Osteoblast (primary cell): ENCODE results near the gene HLA-DRB5. TPM values are rescaled to one million over a fixed set of nuclear protein-coding genes. Genes with fewer than 3 reads are reported as not detected.

ENCODE experiments used
- DNase-seq: peaks from one replicate; pipeline ENCODE4 v3.0.0; 2011; ENCODE audit warnings: low spot score, mixed read lengths; ENCODE audit not compliant: insufficient read length; ENCODE audit errors: missing footprints
- H2AFZ ChIP-seq: 2 replicates; pipeline ENCODE4 v1.6.0; 2011; ENCODE audit warnings: mild to moderate bottlenecking, low read length
- H3K27ac ChIP-seq: 2 replicates; pipeline ENCODE4 v1.5.1; 2011; ENCODE audit warnings: mild to moderate bottlenecking, low read depth, low read length, moderate library complexity
- H3K27me3 ChIP-seq: 2 replicates; pipeline ENCODE4 v1.6.0; 2012; ENCODE audit warnings: mild to moderate bottlenecking, control low read depth, inconsistent platforms, low read length, moderate library complexity; ENCODE audit not compliant: insufficient read depth
- H3K36me3 ChIP-seq: 2 replicates; pipeline ENCODE4 v1.5.1; 2011; ENCODE audit warnings: mild to moderate bottlenecking, low read length, control low read depth, moderate library complexity; ENCODE audit not compliant: insufficient read depth
- H3K4me1 ChIP-seq: 2 replicates; pipeline ENCODE4 v1.5.1; 2011; ENCODE audit warnings: mild to moderate bottlenecking, low read length, control low read depth, moderate library complexity; ENCODE audit not compliant: insufficient read depth
- H3K4me2 ChIP-seq: 2 replicates; pipeline ENCODE4 v1.6.0; 2011; ENCODE audit warnings: mild to moderate bottlenecking, low read length; ENCODE audit not compliant: insufficient read depth
- H3K4me3 ChIP-seq: fragments of 200-600 bp; sonication (generic); 3 replicates; pipeline ENCODE4 v1.5.1; 2012; ENCODE audit warnings: mild to moderate bottlenecking, low read length, inconsistent platforms; ENCODE audit not compliant: insufficient read depth
- H3K79me2 ChIP-seq: 2 replicates; pipeline ENCODE4 v1.6.0; 2012; ENCODE audit warnings: mild to moderate bottlenecking, low read length, control low read depth, inconsistent platforms; ENCODE audit not compliant: insufficient read depth
- H3K9me3 ChIP-seq: 2 replicates; pipeline ENCODE4 v1.5.1; 2011; ENCODE audit warnings: low read depth, low read length, control low read depth
- H4K20me1 ChIP-seq: 2 replicates; pipeline ENCODE4 v1.6.0; 2012; ENCODE audit warnings: mild to moderate bottlenecking, low read length, control low read depth; ENCODE audit not compliant: insufficient read depth
- total RNA-seq: library from RNA; depleted of rRNA; stranded (reverse); fragments of >200 nt; gene quantifications from 2 replicates; pipeline ENCODE4 v1.2.3, GENCODE V29; 2012
- TF ChIP-seq, protein P1 (sequence below): IDR thresholded peaks from 2 replicates; pipeline ENCODE4 v1.5.1; 2011; ENCODE audit warnings: mild to moderate bottlenecking, low read depth, low read length, moderate library complexity; ENCODE audit errors: extremely low read depth

The HLA-DRB5 gene
- total RNA-seq, 1 donor: not detected

DNA sequence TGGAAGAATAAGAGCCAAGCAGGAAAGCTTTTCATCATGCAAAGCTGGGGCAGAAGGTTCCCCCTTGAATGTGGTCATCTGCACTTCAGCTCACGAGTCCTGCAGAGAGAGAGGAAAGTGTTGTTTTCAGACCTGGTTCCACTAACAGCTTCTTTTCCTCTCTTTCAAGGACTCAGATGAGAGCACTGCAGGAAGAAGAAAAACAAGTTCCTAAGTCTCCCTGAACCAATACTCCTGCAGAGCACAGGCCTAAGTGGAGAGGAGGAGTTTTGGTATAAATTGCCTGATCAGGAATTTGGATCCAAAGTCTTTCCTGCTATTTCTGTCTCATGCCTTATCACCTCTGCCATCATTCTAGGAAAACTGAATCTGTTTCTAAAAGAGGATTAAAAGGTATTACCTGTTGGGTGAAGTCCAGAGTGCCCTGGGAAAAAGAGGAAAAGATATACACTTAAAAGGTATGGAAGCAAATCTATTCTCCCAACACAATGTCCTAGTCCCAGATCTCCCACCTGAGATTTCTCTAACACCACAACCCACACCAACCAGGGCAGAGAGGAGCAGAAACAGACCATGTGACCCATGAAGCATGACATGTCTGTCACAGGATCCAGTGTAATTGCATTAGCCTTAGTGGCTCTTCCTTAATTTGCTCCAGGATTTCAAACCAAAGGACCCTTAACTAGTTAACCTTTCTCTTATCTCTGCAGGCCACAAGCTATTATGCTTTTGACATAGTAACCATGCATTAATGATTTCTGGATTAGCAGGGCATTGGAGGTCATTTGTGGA is 12.2 kb downstream of the HLA-DRB5 start:
- Histone ChIP-seq H4K20me1 (no peaks in the 10 kb centered on the region), H3K79me2 (no peaks in the 10 kb centered on the region), H3K36me3 (no peaks in the 10 kb centered on the region), H3K4me1 (no peaks in the 10 kb centered on the region), H3K4me2 (no peak overlapping the region), H3K27me3 (peaks cover 8% of the 10 kb centered on the region), H3K27ac (no peak overlapping the region), H3K4me3 (no peak overlapping the region), H3K9me3 (no peaks in the 10 kb centered on the region), H2AFZ (no peak overlapping the region)
- no peak for DNase-seq
- TF ChIP-seq, protein P1, sequence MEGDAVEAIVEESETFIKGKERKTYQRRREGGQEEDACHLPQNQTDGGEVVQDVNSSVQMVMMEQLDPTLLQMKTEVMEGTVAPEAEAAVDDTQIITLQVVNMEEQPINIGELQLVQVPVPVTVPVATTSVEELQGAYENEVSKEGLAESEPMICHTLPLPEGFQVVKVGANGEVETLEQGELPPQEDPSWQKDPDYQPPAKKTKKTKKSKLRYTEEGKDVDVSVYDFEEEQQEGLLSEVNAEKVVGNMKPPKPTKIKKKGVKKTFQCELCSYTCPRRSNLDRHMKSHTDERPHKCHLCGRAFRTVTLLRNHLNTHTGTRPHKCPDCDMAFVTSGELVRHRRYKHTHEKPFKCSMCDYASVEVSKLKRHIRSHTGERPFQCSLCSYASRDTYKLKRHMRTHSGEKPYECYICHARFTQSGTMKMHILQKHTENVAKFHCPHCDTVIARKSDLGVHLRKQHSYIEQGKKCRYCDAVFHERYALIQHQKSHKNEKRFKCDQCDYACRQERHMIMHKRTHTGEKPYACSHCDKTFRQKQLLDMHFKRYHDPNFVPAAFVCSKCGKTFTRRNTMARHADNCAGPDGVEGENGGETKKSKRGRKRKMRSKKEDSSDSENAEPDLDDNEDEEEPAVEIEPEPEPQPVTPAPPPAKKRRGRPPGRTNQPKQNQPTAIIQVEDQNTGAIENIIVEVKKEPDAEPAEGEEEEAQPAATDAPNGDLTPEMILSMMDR: no peak

DNA sequence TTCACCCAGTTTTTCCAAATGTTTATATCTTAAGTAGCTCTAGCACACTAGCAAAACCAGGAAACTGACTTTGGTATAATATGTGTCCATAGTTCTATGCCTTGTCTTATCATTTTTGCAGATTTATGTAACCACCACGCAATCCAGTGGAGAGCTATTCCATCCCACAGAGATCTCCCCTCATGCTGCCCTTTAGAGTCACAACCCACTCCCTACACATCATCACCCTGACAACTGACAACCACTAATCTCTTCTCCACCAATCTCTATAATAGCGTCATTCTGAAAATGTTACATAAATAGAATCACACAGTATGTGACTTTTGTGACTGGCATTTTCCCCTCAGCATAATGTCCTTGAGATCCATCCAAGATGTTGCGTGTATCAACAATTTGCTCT is 29.1 kb downstream of the HLA-DRB5 start:
- no peak overlapping the region for H2AFZ ChIP-seq
- H3K4me2 ChIP-seq: no peak overlapping the region
- no peaks in the 10 kb centered on the region for H4K20me1 ChIP-seq
- no peak overlapping the region for H3K27ac ChIP-seq
- DNase-seq: no peak
- H3K79me2 ChIP-seq: no peaks in the 10 kb centered on the region
- no peaks in the 10 kb centered on the region for H3K4me1 ChIP-seq
- H3K36me3 ChIP-seq: no peaks in the 10 kb centered on the region
- H3K9me3 ChIP-seq: no peaks in the 10 kb centered on the region
- TF ChIP-seq, protein P1: no peak
- H3K4me3 ChIP-seq: no peak overlapping the region
- no peaks in the 10 kb centered on the region for H3K27me3 ChIP-seq

DNA sequence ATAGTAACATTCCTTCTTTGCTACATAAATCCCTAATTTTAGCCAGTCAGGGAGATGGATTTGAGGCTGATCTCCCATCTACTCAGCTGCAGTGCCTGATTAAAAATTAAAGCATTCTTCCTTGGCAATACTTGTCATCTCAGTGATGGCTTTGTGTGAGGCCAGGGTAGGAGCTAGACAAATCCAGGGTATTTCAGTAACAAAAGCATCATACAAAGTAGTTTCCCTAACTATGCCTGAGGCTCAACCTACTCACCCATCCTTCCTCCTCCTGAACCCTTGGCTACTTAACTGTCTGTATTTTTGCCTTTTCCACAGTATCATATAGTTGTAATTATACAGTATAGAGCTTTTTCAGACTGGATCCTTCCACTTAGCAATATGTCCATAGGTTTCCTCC is 37.7 kb downstream of the HLA-DRB5 start:
- H4K20me1 ChIP-seq: no peaks in the 10 kb centered on the region
- H3K9me3 ChIP-seq: no peaks in the 10 kb centered on the region
- H3K27me3 ChIP-seq: no peaks in the 10 kb centered on the region

DNA sequence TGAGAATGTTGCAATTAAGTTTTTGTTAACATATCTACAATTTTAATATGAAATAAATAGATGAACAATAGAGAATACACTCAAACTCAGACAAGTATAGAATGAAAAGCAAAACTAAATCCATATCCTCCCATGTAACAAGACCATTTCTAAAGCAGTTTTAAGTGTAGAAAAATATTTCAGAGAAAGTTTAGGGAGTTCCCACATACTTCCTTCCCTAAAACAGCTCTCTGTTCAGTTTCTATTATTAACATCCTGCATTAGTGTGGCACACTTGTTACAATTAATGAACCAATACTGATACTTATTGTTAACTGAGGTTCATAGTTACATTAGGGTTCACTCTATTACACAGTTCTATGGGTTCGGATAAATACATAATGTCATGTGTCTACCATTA is 38.4 kb downstream of the HLA-DRB5 start:
- Histone ChIP-seq H2AFZ (no peak overlapping the region), H3K36me3 (no peaks in the 10 kb centered on the region), H3K4me1 (no peaks in the 10 kb centered on the region), H4K20me1 (no peaks in the 10 kb centered on the region), H3K9me3 (no peaks in the 10 kb centered on the region), H3K4me3 (no peak overlapping the region), H3K27me3 (no peaks in the 10 kb centered on the region), H3K4me2 (no peak overlapping the region), H3K27ac (no peak overlapping the region), H3K79me2 (no peaks in the 10 kb centered on the region)
- TF ChIP-seq, protein P1: no peak
- DNase-seq: no peak

More for the DNA sequence above, 37.7 kb downstream of the HLA-DRB5 start:
- Histone ChIP-seq H3K4me2 (no peak overlapping the region), H2AFZ (no peak overlapping the region), H3K36me3 (no peaks in the 10 kb centered on the region), H3K79me2 (no peaks in the 10 kb centered on the region), H3K4me3 (no peak overlapping the region), H3K4me1 (no peaks in the 10 kb centered on the region), H3K27ac (no peak overlapping the region)
- DNase-seq: no peak
- TF ChIP-seq, protein P1: no peak
